ENCODE measurements around the gene DGAT2. TPM values are rescaled to one million over a fixed set of nuclear protein-coding genes. Genes with fewer than 3 reads are reported as not detected.
A peak's percentile ranks its signal among the peaks of the same experiment; 100 is the strongest.

DGAT2 gene
- total RNA-seq, 2 experiments from 2014 or later, result 0.37 to 0.76 TPM

GRCh38 chr11:75797116-75797515 is 28.5 kb downstream of the DGAT2 start:
- H3K9me3 Mint-ChIP-seq (ENCODE audit: insufficient read depth), result no peaks in the 10 kb centered on the region
- no peak overlapping the region for H3K27ac Mint-ChIP-seq
- DNase-seq, result no peak
- no peak for ATAC-seq
- H3K36me3 Mint-ChIP-seq (ENCODE audit: low read depth), result no peaks in the 10 kb centered on the region
- CTCF ChIA-PET, result no interaction called here
- H3K27me3 Mint-ChIP-seq (ENCODE audit: low read depth), result no peaks in the 10 kb centered on the region
- H3K4me1 Mint-ChIP-seq (ENCODE audit: low read depth), result peaks cover 16% of the 10 kb centered on the region
- no peak overlapping the region for H3K4me3 Mint-ChIP-seq
- POLR2A ChIA-PET, result no interaction called here

GRCh38 chr11:75797792-75798191 is 29.2 kb downstream of the DGAT2 start:
- ChIA-PET CTCF (interaction anchor here (1.2 kb wide), 1 partner anchor 69 kb away, joined by 3 read pairs; no protein-coding TSS in a partner anchor), POLR2A (no interaction called here)
- DNase-seq (no peak), ATAC-seq (no peak)
- H3K27ac Mint-ChIP-seq, result no peak overlapping the region
- H3K9me3 Mint-ChIP-seq (ENCODE audit: insufficient read depth), result no peaks in the 10 kb centered on the region
- no peak overlapping the region for H3K4me3 Mint-ChIP-seq
- no peaks in the 10 kb centered on the region for H3K36me3 Mint-ChIP-seq (ENCODE audit: low read depth)
- no peaks in the 10 kb centered on the region for H3K27me3 Mint-ChIP-seq (ENCODE audit: low read depth)
- peaks cover 20% of the 10 kb centered on the region for H3K4me1 Mint-ChIP-seq (ENCODE audit: low read depth)

GRCh38 chr11:75800136-75800675 is 31.6 kb downstream of the DGAT2 start:
- DNase-seq, result no peak
- Mint-ChIP-seq H3K4me3 (no peak overlapping the region), H3K27ac (no peak overlapping the region), H3K36me3 (ENCODE audit: low read depth) (no peaks in the 10 kb centered on the region), H3K4me1 (ENCODE audit: low read depth) (peaks cover 20% of the 10 kb centered on the region), H3K27me3 (ENCODE audit: low read depth) (no peaks in the 10 kb centered on the region), H3K9me3 (ENCODE audit: insufficient read depth) (no peaks in the 10 kb centered on the region)
- no peak for ATAC-seq
- POLR2A ChIA-PET, result no interaction called here
- CTCF ChIA-PET, result interaction anchor here (0.8 to 5.0 kb wide), 5 partner anchors 12 to 353 kb away, joined by 3 to 97 read pairs (median 27); partner anchors contain the start of gene UVRAG

- ChIA-PET CTCF (interaction anchor here (0.8 to 5.0 kb wide), 7 partner anchors 12 to 352 kb away, joined by 3 to 97 read pairs (median 4); partner anchors contain the start of gene UVRAG), POLR2A (interaction anchor here (1.2 kb wide), 1 partner anchor 15 kb away, joined by 3 read pairs; no protein-coding TSS in a partner anchor)
- Mint-ChIP-seq H3K27me3 (ENCODE audit: low read depth) (no peaks in the 10 kb centered on the region), H3K9me3 (ENCODE audit: insufficient read depth) (no peaks in the 10 kb centered on the region), H3K4me1 (ENCODE audit: low read depth) (peaks cover 20% of the 10 kb centered on the region), H3K4me3 (no peak overlapping the region), H3K27ac (peak overlapping the region; percentile 41), H3K36me3 (ENCODE audit: low read depth) (no peaks in the 10 kb centered on the region)
- DNase-seq, result no peak
- ATAC-seq, result no peak
Measured at GRCh38 chr11:75800728-75801361, 32.3 kb downstream of the DGAT2 start.

- no peaks in the 10 kb centered on the region for H3K27me3 Mint-ChIP-seq (ENCODE audit: low read depth)
- no peak for ATAC-seq
Measured at GRCh38 chr11:75801362-75802020, 32.9 kb downstream of the DGAT2 start.

GRCh38 chr11:75802021-75802912 is 33.7 kb downstream of the DGAT2 start:
- POLR2A ChIA-PET, result interaction anchor here (0.7 to 1.2 kb wide), 2 partner anchors 13 to 510 kb away, joined by 3 read pairs; no protein-coding TSS in a partner anchor

More at GRCh38 chr11:75801362-75802020, 32.9 kb downstream of the DGAT2 start:
- H3K36me3 Mint-ChIP-seq (ENCODE audit: low read depth), result no peaks in the 10 kb centered on the region
- no peak overlapping the region for H3K4me3 Mint-ChIP-seq
- H3K27ac Mint-ChIP-seq, result peak overlapping the region; percentile 41
- CTCF ChIA-PET, result interaction anchor here (0.7 to 5.0 kb wide), 17 partner anchors 10 to 406 kb away, joined by 3 to 97 read pairs (median 9); partner anchors contain the start of gene UVRAG
- POLR2A ChIA-PET, result interaction anchor here (1.2 kb wide), 1 partner anchor 14 kb away, joined by 3 read pairs; no protein-coding TSS in a partner anchor
- H3K9me3 Mint-ChIP-seq (ENCODE audit: insufficient read depth), result no peaks in the 10 kb centered on the region
- peaks cover 20% of the 10 kb centered on the region for H3K4me1 Mint-ChIP-seq (ENCODE audit: low read depth)
- no peak for DNase-seq

GRCh38 chr11:75802913-75803820 is 34.6 kb downstream of the DGAT2 start:
- H3K27ac Mint-ChIP-seq, result no peak overlapping the region
- H3K36me3 Mint-ChIP-seq (ENCODE audit: low read depth), result no peaks in the 10 kb centered on the region
- CTCF ChIA-PET, result interaction anchor here (0.6 to 5.0 kb wide), 35 partner anchors 9 to 517 kb away, joined by 3 to 97 read pairs (median 5); partner anchors contain the start of gene UVRAG
- no peak overlapping the region for H3K4me3 Mint-ChIP-seq
- H3K4me1 Mint-ChIP-seq (ENCODE audit: low read depth), result peaks cover 20% of the 10 kb centered on the region
- POLR2A ChIA-PET, result interaction anchor here (0.6 to 1.0 kb wide), 3 partner anchors 27 to 730 kb away, joined by 3 read pairs; no protein-coding TSS in a partner anchor
- peak; percentile 81 for DNase-seq
- peaks cover 4% of the 10 kb centered on the region for H3K27me3 Mint-ChIP-seq (ENCODE audit: low read depth)
- ATAC-seq, result peak; percentile 93
- no peaks in the 10 kb centered on the region for H3K9me3 Mint-ChIP-seq (ENCODE audit: insufficient read depth)

More at GRCh38 chr11:75802021-75802912, 33.7 kb downstream of the DGAT2 start:
- CTCF ChIA-PET, result interaction anchor here (0.7 to 5.0 kb wide), 31 partner anchors 8 to 518 kb away, joined by 3 to 97 read pairs (median 5); partner anchors contain the start of gene UVRAG
- DNase-seq (no peak), ATAC-seq (no peak)
- Mint-ChIP-seq H3K9me3 (ENCODE audit: insufficient read depth) (no peaks in the 10 kb centered on the region), H3K36me3 (ENCODE audit: low read depth) (no peaks in the 10 kb centered on the region), H3K4me1 (ENCODE audit: low read depth) (peaks cover 20% of the 10 kb centered on the region), H3K27me3 (ENCODE audit: low read depth) (peaks cover 1% of the 10 kb centered on the region), H3K4me3 (no peak overlapping the region), H3K27ac (no peak overlapping the region)

- Mint-ChIP-seq H3K4me3 (no peak overlapping the region), H3K9me3 (ENCODE audit: insufficient read depth) (no peaks in the 10 kb centered on the region), H3K36me3 (ENCODE audit: low read depth) (no peaks in the 10 kb centered on the region), H3K27me3 (ENCODE audit: low read depth) (peaks cover 9% of the 10 kb centered on the region), H3K27ac (no peak overlapping the region), H3K4me1 (ENCODE audit: low read depth) (peaks cover 6% of the 10 kb centered on the region)
- ChIA-PET CTCF (interaction anchor here (0.9 kb wide), 1 partner anchor 343 kb away, joined by 3 read pairs; no protein-coding TSS in a partner anchor), POLR2A (no interaction called here)
- ATAC-seq (no peak), DNase-seq (no peak)
Measured at GRCh38 chr11:75809111-75809510, 40.5 kb downstream of the DGAT2 start.

- DNase-seq (no peak), ATAC-seq (no peak)
- no peaks in the 10 kb centered on the region for H3K9me3 Mint-ChIP-seq (ENCODE audit: insufficient read depth)
- H3K4me1 Mint-ChIP-seq (ENCODE audit: low read depth), result peaks cover 6% of the 10 kb centered on the region
- POLR2A ChIA-PET, result no interaction called here
- no peaks in the 10 kb centered on the region for H3K36me3 Mint-ChIP-seq (ENCODE audit: low read depth)
- CTCF ChIA-PET, result interaction anchor here (0.6 to 6.2 kb wide), 4 partner anchors 8 to 342 kb away, joined by 3 to 57 read pairs (median 3); no protein-coding TSS in a partner anchor
- H3K27me3 Mint-ChIP-seq (ENCODE audit: low read depth), result peaks cover 9% of the 10 kb centered on the region
- H3K27ac Mint-ChIP-seq, result no peak overlapping the region
- no peak overlapping the region for H3K4me3 Mint-ChIP-seq
Measured at GRCh38 chr11:75809991-75810390, 41.4 kb downstream of the DGAT2 start.

- H3K4me1 Mint-ChIP-seq (ENCODE audit: low read depth), result peaks cover 6% of the 10 kb centered on the region
- POLR2A ChIA-PET, result no interaction called here
- H3K9me3 Mint-ChIP-seq (ENCODE audit: insufficient read depth), result no peaks in the 10 kb centered on the region
- CTCF ChIA-PET, result interaction anchor here (0.6 to 6.2 kb wide), 4 partner anchors 8 to 341 kb away, joined by 3 to 57 read pairs (median 4); no protein-coding TSS in a partner anchor
- H3K36me3 Mint-ChIP-seq (ENCODE audit: low read depth), result no peaks in the 10 kb centered on the region
- H3K27ac Mint-ChIP-seq, result no peak overlapping the region
- peaks cover 9% of the 10 kb centered on the region for H3K27me3 Mint-ChIP-seq (ENCODE audit: low read depth)
- ATAC-seq (no peak), DNase-seq (no peak)
- H3K4me3 Mint-ChIP-seq, result no peak overlapping the region
Measured at GRCh38 chr11:75810637-75811390, 42.2 kb downstream of the DGAT2 start.
